ENCODE results near the gene LGALS9B. TPM values are rescaled to one million over a fixed set of nuclear protein-coding genes. Genes with fewer than 3 reads are reported as not detected.
"Not testable (repeated sequence)": the region's sequence is repeated elsewhere in the genome, so short reads cannot be mapped to it uniquely, and the experiment has no call there.

Gene LGALS9B
- total RNA-seq, 1 donor from 2014 or later = not detected

DNA sequence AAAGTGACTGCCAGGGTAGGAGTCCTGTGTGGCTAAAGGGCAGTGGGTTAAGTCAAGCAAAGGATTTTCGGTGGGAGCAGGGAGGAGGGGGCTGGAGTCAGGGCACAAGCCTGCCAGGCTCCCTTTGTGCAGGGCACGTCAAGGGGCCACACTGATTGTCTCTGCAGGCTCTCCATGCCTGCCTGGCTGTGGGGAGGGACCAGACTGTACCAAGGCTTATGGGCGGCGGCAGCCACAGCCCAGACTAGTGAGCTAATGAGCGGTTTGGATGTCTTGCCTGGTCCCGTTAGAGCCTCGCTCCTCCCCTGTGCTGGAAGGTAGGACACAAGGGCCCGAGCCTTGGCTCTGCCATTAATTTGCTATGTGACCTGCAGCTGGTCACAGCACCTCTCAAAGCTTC lies 25.6 kb upstream of the LGALS9B start:
- not testable (repeated sequence) for DNase-seq

DNA sequence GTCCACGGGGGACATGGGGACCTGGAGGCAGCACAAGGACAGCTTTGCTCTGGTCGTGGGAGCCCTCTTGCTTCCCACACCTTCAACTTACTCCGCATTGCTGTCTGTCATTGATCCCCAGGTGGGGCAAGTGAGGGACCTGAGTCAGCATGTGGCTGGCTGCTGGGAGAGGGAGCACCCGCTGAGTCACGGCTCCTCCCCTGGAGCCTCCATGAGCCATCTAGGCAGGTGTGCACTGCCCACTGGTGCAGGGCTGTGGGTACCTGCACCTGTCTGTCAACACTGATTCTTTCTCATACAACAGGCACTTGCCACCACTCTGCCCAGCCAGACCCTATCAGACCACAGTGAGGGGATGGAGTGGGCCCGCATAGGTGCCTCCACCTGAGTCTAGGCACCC lies 24.8 kb upstream of the LGALS9B start:
- H3K36me3 Mint-ChIP-seq (ENCODE audit: unreplicated experiment); H3K27ac Mint-ChIP-seq (ENCODE audit: unreplicated experiment); H3K4me1 Mint-ChIP-seq (ENCODE audit: low read depth, unreplicated experiment); DNase-seq; H3K9me3 Mint-ChIP-seq (ENCODE audit: unreplicated experiment); H3K4me3 Mint-ChIP-seq (ENCODE audit: unreplicated experiment); H3K27me3 Mint-ChIP-seq (ENCODE audit: unreplicated experiment): not testable (repeated sequence)

More for the DNA sequence above, 25.6 kb upstream of the LGALS9B start:
- H3K4me1 Mint-ChIP-seq (ENCODE audit: low read depth, unreplicated experiment); H3K9me3 Mint-ChIP-seq (ENCODE audit: unreplicated experiment); H3K27me3 Mint-ChIP-seq (ENCODE audit: unreplicated experiment); H3K27ac Mint-ChIP-seq (ENCODE audit: unreplicated experiment); H3K4me3 Mint-ChIP-seq (ENCODE audit: unreplicated experiment); H3K36me3 Mint-ChIP-seq (ENCODE audit: unreplicated experiment): not testable (repeated sequence)

DNA sequence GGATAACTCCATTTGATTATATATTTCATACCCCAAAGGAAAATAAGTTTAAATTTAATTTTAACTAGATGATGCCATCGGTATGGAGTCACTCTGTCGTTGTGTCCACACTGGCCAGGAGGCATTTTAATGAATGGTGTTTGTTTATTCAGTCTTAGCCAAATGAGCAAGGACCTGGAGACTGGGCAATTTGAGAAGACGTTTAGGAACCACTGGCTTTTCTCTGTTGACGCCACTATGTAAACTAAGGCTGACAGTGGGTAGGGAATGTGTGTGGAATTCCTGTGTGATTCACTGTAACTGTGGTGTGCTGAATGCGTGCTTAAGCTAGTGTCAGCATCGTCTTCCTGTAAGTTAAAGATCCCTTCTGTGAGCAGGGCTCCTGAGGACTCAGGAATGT lies 17.6 kb upstream of the LGALS9B start:
- H3K27me3 Mint-ChIP-seq (ENCODE audit: unreplicated experiment); H3K36me3 Mint-ChIP-seq (ENCODE audit: unreplicated experiment); H3K9me3 Mint-ChIP-seq (ENCODE audit: unreplicated experiment); DNase-seq; H3K4me1 Mint-ChIP-seq (ENCODE audit: low read depth, unreplicated experiment); H3K4me3 Mint-ChIP-seq (ENCODE audit: unreplicated experiment); H3K27ac Mint-ChIP-seq (ENCODE audit: unreplicated experiment): not testable (repeated sequence)

DNA sequence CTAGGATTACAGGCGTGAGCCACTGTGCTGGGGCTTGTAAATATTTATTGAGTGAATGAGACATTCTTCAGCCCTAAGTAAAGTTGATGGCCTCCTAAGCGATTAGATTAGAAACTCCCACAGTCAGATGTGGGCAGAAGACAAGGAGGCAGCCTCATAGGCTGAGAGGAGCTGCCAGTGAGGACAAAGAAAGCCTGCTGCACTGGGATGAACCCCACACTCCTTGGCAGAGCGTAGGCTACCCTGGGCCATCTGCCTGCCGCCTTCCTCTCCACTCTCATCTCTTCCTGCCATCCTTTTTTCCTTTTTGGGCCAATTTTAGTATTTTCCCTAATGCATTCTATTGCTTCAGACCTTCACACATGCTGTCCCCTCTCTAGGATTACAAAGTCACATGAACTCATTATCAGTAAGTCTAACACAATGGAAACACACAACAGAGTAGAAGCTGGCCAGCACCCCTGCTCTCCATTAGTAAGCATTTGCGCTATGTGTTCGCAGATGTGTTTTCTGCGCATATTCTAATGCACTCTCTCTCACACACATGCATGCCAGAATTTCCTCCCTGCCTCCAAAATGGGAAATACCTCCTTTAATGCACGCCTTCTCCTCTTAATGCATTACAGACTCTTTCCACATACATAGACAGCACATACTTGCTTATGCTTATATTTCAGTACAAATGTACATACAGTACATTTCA lies 12.7 kb upstream of the LGALS9B start:
- not testable (repeated sequence) for DNase-seq; H3K36me3 Mint-ChIP-seq (ENCODE audit: unreplicated experiment); H3K4me1 Mint-ChIP-seq (ENCODE audit: low read depth, unreplicated experiment)

DNA sequence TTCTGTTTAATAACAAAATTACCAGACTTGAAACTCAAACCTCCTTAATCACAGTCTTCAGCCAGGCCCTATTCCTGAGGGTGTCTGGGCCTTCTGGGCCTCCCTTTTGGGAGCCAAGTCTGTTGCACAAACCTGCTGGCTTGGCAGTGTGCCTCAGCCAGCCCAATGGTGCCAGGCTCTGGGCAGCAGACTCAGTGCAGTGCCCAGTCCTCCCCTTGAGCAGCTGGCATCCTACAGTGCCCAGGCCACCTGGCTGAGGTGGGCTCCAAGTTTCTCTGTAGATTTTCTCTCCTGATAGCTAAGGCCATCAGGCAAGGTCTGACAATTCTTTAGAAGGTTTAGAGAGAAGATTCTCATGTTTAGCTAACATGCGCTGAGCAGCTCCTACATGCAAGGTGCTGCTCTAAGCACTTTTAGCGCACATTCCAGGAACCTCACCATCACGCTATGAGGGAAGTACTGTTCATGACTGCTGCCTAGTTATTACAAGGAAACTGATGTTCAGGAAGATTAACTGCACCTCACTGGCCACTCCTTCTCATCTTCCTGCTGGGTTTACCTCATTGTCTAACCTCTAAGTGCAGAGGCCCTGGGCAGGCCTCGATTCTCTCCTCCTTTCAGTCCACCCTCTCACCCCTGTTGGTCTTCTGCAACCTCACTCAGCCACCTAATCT lies 10.2 kb upstream of the LGALS9B start:
- not testable (repeated sequence) for H3K27ac Mint-ChIP-seq (ENCODE audit: unreplicated experiment); H3K4me3 Mint-ChIP-seq (ENCODE audit: unreplicated experiment); H3K9me3 Mint-ChIP-seq (ENCODE audit: unreplicated experiment); DNase-seq; H3K4me1 Mint-ChIP-seq (ENCODE audit: low read depth, unreplicated experiment); H3K27me3 Mint-ChIP-seq (ENCODE audit: unreplicated experiment); H3K36me3 Mint-ChIP-seq (ENCODE audit: unreplicated experiment)

More for the DNA sequence above, 12.7 kb upstream of the LGALS9B start:
- H3K27me3 Mint-ChIP-seq (ENCODE audit: unreplicated experiment); H3K4me3 Mint-ChIP-seq (ENCODE audit: unreplicated experiment); H3K27ac Mint-ChIP-seq (ENCODE audit: unreplicated experiment); H3K9me3 Mint-ChIP-seq (ENCODE audit: unreplicated experiment): not testable (repeated sequence)

DNA sequence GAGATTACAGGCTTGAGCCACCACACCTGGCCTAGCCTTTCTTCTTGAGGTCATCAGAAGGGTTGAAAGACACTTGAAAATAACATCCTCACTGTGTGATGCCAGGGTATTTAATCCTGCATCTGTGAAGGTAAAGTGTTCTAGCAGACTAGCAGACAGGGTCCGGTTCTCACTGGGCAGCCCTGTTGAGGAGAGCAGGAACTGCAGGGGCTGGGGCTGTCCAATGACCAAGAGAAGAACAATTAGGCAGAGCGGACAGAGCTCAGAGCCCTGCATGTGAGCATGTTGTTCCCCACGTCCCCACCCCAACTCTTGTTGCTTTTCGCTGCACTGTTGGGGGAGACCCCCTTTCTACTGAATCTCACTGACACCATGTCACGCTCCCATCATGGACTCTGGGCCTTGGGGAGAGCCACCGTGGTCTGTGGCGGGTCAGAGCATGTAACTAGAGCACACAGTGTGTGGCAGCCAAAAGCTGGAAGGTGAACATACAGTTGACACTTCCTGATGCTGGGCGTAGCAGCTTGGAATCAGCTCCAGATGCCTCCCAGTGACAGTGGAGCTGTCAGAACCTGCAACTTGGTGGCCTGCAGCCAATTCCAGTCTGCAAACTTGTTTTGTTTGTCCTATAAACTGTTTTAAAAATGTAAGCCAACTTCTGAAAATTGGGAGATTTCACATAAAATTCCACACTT lies 7.9 kb upstream of the LGALS9B start:
- H3K4me1 Mint-ChIP-seq (ENCODE audit: low read depth, unreplicated experiment); H3K4me3 Mint-ChIP-seq (ENCODE audit: unreplicated experiment); H3K36me3 Mint-ChIP-seq (ENCODE audit: unreplicated experiment); H3K9me3 Mint-ChIP-seq (ENCODE audit: unreplicated experiment); DNase-seq; H3K27me3 Mint-ChIP-seq (ENCODE audit: unreplicated experiment); H3K27ac Mint-ChIP-seq (ENCODE audit: unreplicated experiment): not testable (repeated sequence)

DNA sequence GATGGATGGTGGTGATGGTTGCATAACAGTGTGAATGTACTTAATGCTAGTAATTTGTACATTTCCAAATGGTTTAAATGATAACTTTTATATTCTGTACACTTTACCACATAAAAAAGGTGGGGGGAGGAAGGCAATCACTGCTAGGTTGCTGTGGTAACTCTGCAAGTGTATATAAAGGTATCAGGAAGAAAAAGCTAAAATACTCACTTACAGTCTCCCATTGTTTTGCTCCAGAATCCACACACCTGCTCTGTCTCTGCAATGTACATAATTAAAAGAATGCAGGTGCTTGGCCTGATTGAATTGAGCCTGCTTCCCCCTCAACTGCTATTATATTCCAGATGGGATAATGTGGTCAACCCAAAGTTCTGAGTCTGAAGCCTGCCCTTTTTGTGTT lies 6.7 kb upstream of the LGALS9B start:
- H3K4me3 Mint-ChIP-seq (ENCODE audit: unreplicated experiment); H3K27ac Mint-ChIP-seq (ENCODE audit: unreplicated experiment); H3K4me1 Mint-ChIP-seq (ENCODE audit: low read depth, unreplicated experiment); H3K36me3 Mint-ChIP-seq (ENCODE audit: unreplicated experiment); DNase-seq; H3K27me3 Mint-ChIP-seq (ENCODE audit: unreplicated experiment); H3K9me3 Mint-ChIP-seq (ENCODE audit: unreplicated experiment): not testable (repeated sequence)

DNA sequence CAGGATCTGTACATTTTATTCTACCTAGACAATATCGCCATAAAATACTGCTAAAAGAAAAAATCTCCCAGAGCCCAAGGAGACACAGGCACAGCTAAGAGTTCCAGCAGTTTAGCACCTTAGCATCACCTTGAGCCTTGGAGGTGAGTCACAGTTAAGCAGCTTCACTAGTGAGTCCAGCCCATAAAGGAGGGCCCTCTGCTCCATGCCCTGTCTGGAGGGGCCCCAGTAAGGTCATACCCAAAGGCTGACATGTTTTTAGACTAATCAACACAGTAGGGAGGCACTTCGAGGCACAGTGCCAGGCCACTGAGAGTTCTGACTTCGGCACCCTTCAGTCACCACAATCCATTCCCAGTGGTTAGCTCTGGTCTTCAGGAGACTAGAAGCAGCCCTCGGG lies 2.6 kb upstream of the LGALS9B start:
- H3K27me3 Mint-ChIP-seq (ENCODE audit: unreplicated experiment); DNase-seq; H3K9me3 Mint-ChIP-seq (ENCODE audit: unreplicated experiment); H3K4me1 Mint-ChIP-seq (ENCODE audit: low read depth, unreplicated experiment); H3K36me3 Mint-ChIP-seq (ENCODE audit: unreplicated experiment); H3K4me3 Mint-ChIP-seq (ENCODE audit: unreplicated experiment); H3K27ac Mint-ChIP-seq (ENCODE audit: unreplicated experiment): not testable (repeated sequence)

DNA sequence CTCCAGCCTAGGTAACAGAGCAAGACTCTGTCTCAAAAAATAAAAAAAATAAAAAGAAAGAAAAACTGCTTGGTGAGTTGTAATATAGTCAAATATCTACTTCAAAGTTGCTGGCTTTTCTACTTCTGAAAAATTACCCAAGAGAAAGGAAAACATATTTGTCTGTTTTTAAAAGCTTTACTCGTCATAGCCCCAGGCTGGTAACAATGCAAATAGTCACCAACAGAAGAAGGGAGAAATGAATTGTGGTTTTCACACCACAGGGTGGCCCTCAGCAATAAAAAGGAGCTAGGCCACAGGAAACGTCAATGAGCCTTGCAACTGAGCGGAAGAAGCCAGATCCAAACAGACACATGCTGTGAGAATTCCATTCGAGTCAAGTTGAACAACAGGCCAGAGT lies 1.8 kb upstream of the LGALS9B start:
- H3K27me3 Mint-ChIP-seq (ENCODE audit: unreplicated experiment); H3K36me3 Mint-ChIP-seq (ENCODE audit: unreplicated experiment); DNase-seq; H3K4me1 Mint-ChIP-seq (ENCODE audit: low read depth, unreplicated experiment); H3K4me3 Mint-ChIP-seq (ENCODE audit: unreplicated experiment); H3K9me3 Mint-ChIP-seq (ENCODE audit: unreplicated experiment); H3K27ac Mint-ChIP-seq (ENCODE audit: unreplicated experiment): not testable (repeated sequence)

DNA sequence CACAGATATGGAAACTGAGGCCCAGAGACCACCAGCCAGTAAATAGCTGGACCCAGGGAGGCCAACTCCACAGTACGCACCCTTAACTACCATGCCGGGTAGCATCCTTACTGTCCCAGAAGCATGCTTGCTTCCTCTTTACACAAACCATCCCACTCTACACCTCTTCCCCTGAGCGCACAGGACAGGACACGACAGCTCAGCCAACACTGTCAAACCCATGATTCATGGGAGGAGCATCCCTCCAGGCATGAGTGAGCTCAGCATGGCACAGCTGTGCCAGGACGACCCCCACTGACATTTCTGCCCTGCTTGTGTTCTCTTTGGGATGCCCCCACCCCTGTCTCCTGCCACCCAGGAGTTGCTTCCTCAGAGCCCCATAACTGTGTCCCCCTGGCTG lies 340 bp downstream of the LGALS9B start:
- H3K4me3 Mint-ChIP-seq (ENCODE audit: unreplicated experiment); DNase-seq; H3K27me3 Mint-ChIP-seq (ENCODE audit: unreplicated experiment); H3K4me1 Mint-ChIP-seq (ENCODE audit: low read depth, unreplicated experiment); H3K9me3 Mint-ChIP-seq (ENCODE audit: unreplicated experiment); H3K27ac Mint-ChIP-seq (ENCODE audit: unreplicated experiment); H3K36me3 Mint-ChIP-seq (ENCODE audit: unreplicated experiment): not testable (repeated sequence)

DNA sequence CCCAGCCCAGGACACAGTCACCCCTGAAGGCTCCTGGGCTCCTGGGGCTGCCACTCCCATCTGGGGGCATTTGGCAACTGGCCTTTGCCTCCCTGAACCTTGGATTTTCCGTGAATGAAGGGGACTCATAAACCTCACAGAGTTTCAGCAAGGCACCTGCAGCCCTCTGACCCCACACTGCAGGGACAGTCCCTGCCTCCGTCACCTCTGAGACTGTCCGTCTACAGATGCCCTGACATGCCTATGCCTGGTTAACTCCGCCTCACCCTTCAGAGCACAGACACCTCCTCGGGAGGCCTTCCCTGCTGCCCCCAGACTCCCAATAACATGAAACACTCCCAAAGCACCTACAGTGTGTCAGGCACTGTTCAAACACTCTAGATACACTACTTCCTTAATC lies 786 bp downstream of the LGALS9B start:
- not testable (repeated sequence) for DNase-seq; H3K9me3 Mint-ChIP-seq (ENCODE audit: unreplicated experiment); H3K27ac Mint-ChIP-seq (ENCODE audit: unreplicated experiment); H3K27me3 Mint-ChIP-seq (ENCODE audit: unreplicated experiment); H3K4me3 Mint-ChIP-seq (ENCODE audit: unreplicated experiment); H3K4me1 Mint-ChIP-seq (ENCODE audit: low read depth, unreplicated experiment); H3K36me3 Mint-ChIP-seq (ENCODE audit: unreplicated experiment)

DNA sequence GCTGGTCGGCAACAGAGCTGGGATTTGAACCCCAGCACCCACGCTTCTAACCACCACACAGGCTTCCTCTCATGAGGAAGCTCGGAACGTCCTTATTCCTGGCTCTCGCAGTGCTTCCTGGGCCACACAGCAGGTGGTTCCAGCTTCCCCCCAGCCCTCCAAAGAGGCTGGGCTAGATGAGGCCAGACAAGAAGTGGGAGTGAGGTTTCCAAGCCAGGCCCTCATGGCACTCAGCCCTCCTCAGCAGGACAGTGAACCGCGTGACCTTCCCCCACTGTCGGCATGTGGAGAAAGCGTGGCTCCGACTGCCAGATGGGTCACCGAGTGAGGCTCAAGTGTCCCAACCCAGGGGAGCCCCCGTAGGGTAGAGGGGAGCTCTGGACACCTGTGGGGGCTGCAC lies 1.8 kb downstream of the LGALS9B start:
- H3K9me3 Mint-ChIP-seq (ENCODE audit: unreplicated experiment); DNase-seq; H3K4me3 Mint-ChIP-seq (ENCODE audit: unreplicated experiment): not testable (repeated sequence)

More for the DNA sequence above, 1.8 kb downstream of the LGALS9B start:
- not testable (repeated sequence) for H3K27ac Mint-ChIP-seq (ENCODE audit: unreplicated experiment); H3K27me3 Mint-ChIP-seq (ENCODE audit: unreplicated experiment); H3K4me1 Mint-ChIP-seq (ENCODE audit: low read depth, unreplicated experiment); H3K36me3 Mint-ChIP-seq (ENCODE audit: unreplicated experiment)
